Liver (tissue), 3 donors: Measurements from ENCODE around the gene DHCR7.

ENCODE experiments used
- CTCF ChIP-seq: fragments of 150-350 bp; IDR thresholded peaks from 2 replicates; pipeline ENCODE4 v1.5.1; 2017; ENCODE audit warnings: improper control_type of control experiment, low read depth, low read length; ENCODE audit not compliant: missing input control
- RAD21 ChIP-seq, 2 donors: IDR thresholded peaks; 2 replicates each; pipeline ENCODE4 v1.6.1; 2016; ENCODE audit warnings: antibody characterized with exemption in 2 of 2, mild to moderate bottlenecking in 2 of 2
- TAF1 ChIP-seq: conservative IDR thresholded peaks from 2 replicates; pipeline ENCODE4 v1.6.1; 2016; ENCODE audit warnings: antibody characterized with exemption, mild to moderate bottlenecking
- donor health status: healthy.
- donor health status: healthy.

DNA sequence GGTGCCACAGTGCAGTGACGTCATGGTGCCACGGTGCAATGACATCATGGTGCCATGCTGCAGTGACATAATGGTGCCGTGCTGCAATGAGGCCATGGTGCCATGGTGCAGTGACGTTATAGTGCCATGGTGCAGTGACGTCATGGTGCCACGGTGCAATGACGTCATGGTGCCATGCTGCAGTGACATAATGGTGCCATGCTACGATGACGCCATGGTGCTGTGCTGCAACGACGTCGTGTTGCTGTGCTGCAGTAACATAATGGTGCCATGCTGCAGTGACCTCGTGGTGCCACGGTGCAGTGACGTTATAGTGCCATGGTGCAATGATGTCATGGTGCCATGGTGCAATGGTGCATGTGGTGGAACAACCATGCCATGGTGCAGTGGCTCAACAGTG, 45.3 kb downstream of the DHCR7 start:
- no peak for TF ChIP-seq CTCF
- TF ChIP-seq TAF1, result no peak
- no peak for TF ChIP-seq RAD21 (IDR thresholded peaks at IDR 0.05)
